Stimulated activated memory B cell treated with anti-CD40 and anti-IgM and Interleukin-4, amounts not matched to agents 10 μg/mL and 1 μg/mL and 100 μg/mL, for 72 hours (primary cell): ENCODE data around the gene SPINK5.
A peak's percentile ranks its signal among the peaks of the same experiment; 100 is the strongest.

Source experiments
- ATAC-seq: fragments of 150-1000 bp; cut with Tn5 transposase; 2 replicates; pipeline ENCODE4 v1.10.0; 2021
- H3K27ac Mint-ChIP-seq: one replicate; pipeline ENCODE4 v1.8.0; 2022; ENCODE audit warnings: mild to moderate bottlenecking, mixed read lengths
- H3K27me3 Mint-ChIP-seq: one replicate; pipeline ENCODE4 v1.8.0; 2022; ENCODE audit warnings: mixed read lengths
- H3K36me3 Mint-ChIP-seq: one replicate; pipeline ENCODE4 v1.8.0; 2022; ENCODE audit warnings: mixed read lengths
- H3K4me1 Mint-ChIP-seq: one replicate; pipeline ENCODE4 v1.8.0; 2022; ENCODE audit warnings: mixed read lengths
- H3K4me3 Mint-ChIP-seq: one replicate; pipeline ENCODE4 v1.8.0; 2022; ENCODE audit warnings: mild to moderate bottlenecking, moderate library complexity, mixed read lengths
- H3K9me3 Mint-ChIP-seq: one replicate; pipeline ENCODE4 v1.8.0; 2022; ENCODE audit warnings: mixed read lengths

SPINK5 gene

DNA sequence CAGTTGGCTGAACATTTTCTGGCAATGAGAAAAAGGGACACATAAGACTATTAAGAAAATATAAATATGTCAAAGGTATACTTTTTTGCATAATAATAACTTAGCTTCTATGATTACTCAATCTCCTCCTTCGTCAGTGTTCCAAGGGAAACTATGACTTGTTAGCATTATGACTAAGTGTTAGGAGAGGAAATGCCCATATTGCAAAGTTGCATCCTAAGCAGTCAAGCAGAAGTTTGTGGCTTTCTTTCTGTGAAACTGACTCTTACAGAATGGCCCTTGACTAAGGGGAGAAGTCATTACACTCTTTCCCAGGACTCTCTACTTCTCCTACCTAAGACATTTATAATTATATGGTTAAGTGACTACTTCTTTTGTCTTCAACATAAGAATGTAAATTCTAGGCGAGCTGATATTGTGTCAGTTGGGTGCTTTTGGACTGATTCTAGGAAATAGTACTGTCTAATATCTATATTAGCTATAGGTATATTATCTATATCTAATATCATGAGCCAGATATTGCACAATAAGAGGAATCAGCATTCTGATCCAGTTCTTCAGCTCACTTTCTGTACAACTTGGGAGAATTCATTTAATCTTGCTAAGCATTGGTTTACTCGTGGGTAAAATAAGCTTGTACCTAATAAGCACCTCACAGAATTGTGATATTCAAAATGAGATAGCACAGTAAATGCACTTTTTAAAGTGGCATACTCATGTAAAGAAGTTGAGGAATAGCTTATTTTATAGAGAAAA, 122.6 kb downstream of the SPINK5 start:
- no peaks in the 10 kb centered on the region for H3K36me3 Mint-ChIP-seq
- peaks cover 19% of the 10 kb centered on the region for H3K27me3 Mint-ChIP-seq
- no peaks in the 10 kb centered on the region for H3K4me1 Mint-ChIP-seq
- no peaks in the 10 kb centered on the region for H3K9me3 Mint-ChIP-seq
- no peak overlapping the region for H3K27ac Mint-ChIP-seq
- ATAC-seq, result peak; percentile 34
- H3K4me3 Mint-ChIP-seq, result no peak overlapping the region
